Daoy (cell line): ENCODE results near the gene PIWIL4. TPM values are rescaled to one million over a fixed set of nuclear protein-coding genes. Genes with fewer than 3 reads are reported as not detected.
A peak's percentile ranks its signal among the peaks of the same experiment; 100 is the strongest.

ENCODE experiments used
- DNase-seq: peaks from one replicate; pipeline ENCODE4 v3.0.0-alpha.2; 2015; ENCODE audit warnings: low read depth
- total RNA-seq: library from RNA; depleted of rRNA; stranded (reverse); fragments of >200 nt; shearing (Covaris generic); gene quantifications from 2 replicates; pipeline ENCODE4 v1.2.3, GENCODE V29; 2014; rRNA removed

The PIWIL4 gene
- total RNA-seq, 1 experiment from 2014 or later, result 0.74 TPM

DNA sequence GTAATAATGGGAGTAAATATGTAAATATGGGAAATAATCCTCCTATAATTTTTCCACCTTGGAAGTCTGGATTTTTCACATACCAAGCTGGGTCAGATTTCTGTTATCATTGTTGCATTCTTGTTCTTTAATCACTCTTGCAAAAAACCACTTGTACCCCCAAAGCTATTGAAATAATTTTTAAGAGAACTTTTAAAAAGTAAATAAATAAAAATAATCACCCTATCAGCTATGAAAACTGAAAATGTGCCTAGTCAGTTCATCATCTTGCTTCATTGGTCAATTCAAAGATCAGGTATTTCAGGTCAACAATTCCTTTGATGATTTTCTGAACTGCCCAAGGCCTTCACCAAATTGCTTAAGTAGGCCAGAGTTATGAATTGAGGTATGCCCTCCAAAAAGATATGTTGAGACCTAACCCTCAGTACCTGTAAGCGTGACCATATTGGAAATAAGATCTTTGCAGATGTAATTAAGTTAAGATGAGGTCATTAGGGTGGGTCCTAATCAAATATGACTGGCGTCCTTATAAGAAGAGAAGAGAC lies 95.8 kb downstream of the PIWIL4 start:
- no peak for DNase-seq

DNA sequence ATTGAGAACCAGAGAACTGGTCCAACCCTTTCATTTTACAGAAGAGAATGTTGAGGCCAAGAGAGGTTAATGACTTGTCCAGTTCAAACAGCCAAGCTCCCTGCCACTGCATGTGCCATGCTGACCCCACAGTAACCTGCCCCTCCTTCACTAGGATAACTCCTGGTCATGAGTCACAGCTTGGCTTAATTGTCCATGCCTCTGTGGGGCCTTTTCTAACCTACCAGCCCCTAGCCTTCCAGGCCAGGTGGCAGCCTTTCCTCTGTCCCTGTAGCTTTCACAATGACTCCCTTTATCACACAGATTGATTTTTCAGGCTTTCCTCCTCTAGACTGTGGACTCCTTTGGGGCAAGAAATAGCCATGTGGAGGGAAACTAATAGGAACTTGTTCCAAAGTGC lies 97.2 kb downstream of the PIWIL4 start:
- DNase-seq, result peak; percentile 14

DNA sequence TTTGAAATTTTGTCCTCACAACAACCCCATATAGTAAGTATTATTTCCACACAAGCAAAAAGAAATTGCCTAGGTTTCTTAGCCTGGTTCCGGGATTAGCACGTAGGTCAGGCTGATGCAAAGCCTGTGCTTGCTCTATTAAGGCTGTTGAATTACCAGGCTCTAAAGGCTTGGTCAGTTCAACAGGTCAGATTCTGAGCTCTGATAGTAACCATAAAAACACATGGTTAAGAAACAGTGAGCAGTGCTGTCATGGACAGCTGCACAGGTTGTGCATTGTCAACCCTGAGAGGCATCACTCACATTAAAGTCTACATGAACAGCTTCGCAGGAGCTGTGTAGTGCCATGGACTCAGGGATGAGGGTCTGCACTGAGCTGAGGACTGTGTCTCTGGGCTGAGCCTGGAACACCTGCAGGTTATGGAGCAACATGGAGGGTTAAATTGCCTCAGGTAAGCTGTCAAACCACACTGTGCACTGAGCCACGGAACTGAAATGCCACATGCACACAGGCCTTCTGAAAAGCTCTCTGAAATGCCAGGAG lies 98.0 kb downstream of the PIWIL4 start:
- no peak for DNase-seq

DNA sequence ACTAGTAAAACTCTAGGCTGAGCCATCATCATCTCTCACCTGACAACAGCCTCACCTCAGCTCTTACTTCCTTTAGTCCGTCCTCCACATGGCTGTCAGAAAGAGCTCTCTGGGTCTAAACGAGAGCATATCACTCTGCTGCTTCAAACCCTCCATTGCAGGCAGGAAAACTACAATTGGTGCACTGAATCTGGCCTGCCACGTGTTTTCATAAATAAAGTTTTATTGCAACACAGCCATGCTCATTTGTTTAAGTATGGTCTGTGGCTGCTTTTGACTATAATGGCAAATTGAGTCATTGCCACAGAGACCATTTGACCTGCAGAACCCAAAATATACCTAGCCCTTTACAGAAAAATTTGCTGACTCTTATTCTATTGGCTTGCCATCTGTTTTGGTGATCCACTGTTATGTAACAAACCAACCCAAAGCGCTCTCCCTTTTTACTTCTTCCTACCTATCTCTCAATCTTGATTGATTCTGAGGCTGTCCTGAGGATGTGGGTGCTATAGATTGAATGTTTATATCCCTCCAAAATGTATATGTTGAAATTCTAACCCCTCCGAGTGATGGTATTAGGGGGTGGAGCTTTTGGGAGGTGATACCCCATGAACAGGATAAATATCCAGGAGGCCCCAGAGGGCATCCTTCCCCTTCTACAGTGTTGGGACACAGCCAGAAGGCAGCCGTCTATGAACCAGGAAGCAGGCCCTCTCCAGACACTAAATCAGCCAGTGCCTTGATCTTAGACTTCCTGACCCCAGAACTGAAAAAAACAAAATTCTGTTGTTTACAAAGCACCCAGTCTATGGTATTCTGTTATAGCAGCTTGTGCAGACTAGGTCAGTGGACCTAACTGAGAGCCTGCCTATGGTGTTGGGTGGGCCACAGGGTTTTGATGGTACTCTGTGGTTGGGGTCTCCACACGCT lies 99.9 kb downstream of the PIWIL4 start:
- no peak for DNase-seq

DNA sequence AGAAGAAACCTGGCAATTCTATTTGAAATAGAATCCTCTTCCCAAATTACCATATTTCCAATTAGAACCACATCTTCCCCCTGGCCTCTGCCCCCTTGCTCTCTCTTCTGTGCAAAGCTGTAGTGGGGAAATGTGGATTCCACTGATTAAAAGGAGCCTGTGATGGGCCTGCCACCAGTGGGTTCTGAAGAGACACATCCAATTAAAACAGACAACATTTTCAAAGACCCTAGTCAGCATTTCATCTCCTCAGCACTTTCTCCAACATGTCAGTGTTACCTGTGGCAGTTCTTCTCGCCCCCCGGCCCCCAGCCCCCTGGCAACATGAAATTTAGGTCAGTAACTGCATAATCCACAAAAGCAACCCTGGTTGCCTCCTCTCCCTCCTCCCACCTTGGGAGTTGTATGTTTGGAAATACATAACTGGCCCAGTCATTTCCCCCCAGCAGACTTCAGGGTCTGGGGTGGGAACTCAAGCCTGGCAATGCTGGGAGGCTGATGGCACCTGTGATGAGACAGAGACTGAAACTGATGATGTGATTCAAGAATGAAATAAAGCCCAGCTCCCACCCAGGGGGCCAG lies 101.1 kb downstream of the PIWIL4 start:
- no peak for DNase-seq

DNA sequence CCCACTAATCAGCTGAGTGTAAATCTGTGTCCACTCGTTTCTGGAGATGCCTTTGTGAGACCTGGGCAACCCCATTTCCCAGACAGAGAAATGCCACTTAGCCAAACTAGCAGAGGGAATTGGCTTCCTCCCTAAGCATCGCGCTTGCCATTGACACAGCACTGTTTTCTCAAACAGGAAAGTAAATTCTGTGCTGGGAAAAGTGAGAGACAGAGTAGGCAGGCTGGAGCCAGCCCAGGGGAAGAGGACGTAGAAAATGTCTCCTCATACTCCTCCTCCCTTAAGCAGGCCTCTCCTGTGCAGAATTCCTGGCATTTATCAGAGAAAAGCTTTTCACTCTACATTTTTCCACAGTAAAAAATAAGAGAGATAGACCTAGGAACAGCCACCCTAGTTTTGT lies 101.9 kb downstream of the PIWIL4 start:
- no peak for DNase-seq

Other genes starting within 250 kb of the PIWIL4 start
- gene GPR83, start 165.9 kb upstream of the PIWIL4 start, total RNA-seq, result not detected in 2 replicates
- 25.2 and 27.0 TPM in 2 replicates for gene MRE11, start 73.5 kb upstream of the PIWIL4 start, total RNA-seq
- 8.5 and 16.4 TPM in 2 replicates for gene ANKRD49, start 73.4 kb upstream of the PIWIL4 start, total RNA-seq
- not detected in 2 replicates for gene C11orf97, start 54.9 kb upstream of the PIWIL4 start, total RNA-seq
- 2.5 TPM in 2 replicates for gene FUT4, start 23.4 kb upstream of the PIWIL4 start, total RNA-seq
- 14.9 and 16.2 TPM in 2 replicates for gene AMOTL1, start 201.0 kb downstream of the PIWIL4 start, total RNA-seq